Fibroblast of pulmonary artery (primary cell): ENCODE results near the gene ARL8A.

Source experiments
- DNase-seq: peaks from one replicate; pipeline ENCODE4 v3.0.0-alpha.2; 2010; ENCODE audit warnings: low read depth
- H3K4me3 ChIP-seq: replicated peaks from 2 replicates; pipeline ENCODE4 v1.5.1; 2011; ENCODE audit warnings: low read depth, mild to moderate bottlenecking, control low read depth, low read length, moderate library complexity
- CTCF ChIP-seq: IDR thresholded peaks from 2 replicates; pipeline ENCODE4 v1.5.1; 2011; ENCODE audit warnings: mild to moderate bottlenecking, control low read depth, low read length, inconsistent platforms; ENCODE audit errors: missing control alignments

The ARL8A gene

GRCh38 chr1:202189001-202189790 is 44.7 kb upstream of the ARL8A start:
- peak; percentile 61 for TF ChIP-seq CTCF
- H3K4me3 ChIP-seq = no peak overlapping the region
- peak; percentile 62 for DNase-seq

GRCh38 chr1:202187697-202188407 is 43.3 kb upstream of the ARL8A start:
- no peak for TF ChIP-seq CTCF
- no peak overlapping the region for H3K4me3 ChIP-seq
- DNase-seq = no peak

GRCh38 chr1:202187041-202187671 is 42.6 kb upstream of the ARL8A start:
- no peak for DNase-seq
- TF ChIP-seq CTCF = no peak
- no peak overlapping the region for H3K4me3 ChIP-seq

GRCh38 chr1:202186327-202186726 is 41.8 kb upstream of the ARL8A start:
- no peak overlapping the region for H3K4me3 ChIP-seq
- DNase-seq = no peak
- TF ChIP-seq CTCF = no peak

GRCh38 chr1:202184750-202185460 is 40.4 kb upstream of the ARL8A start:
- H3K4me3 ChIP-seq = no peak overlapping the region
- TF ChIP-seq CTCF = peak; percentile 89

GRCh38 chr1:202182040-202182877 is 37.7 kb upstream of the ARL8A start:
- no peak for DNase-seq
- no peak overlapping the region for H3K4me3 ChIP-seq
- no peak for TF ChIP-seq CTCF

More at GRCh38 chr1:202184750-202185460, 40.4 kb upstream of the ARL8A start:
- DNase-seq = peak; percentile 86
